Subcutaneous abdominal adipose tissue (tissue), 5 donors: ENCODE results near the gene PTGER4.
"Not testable (repeated sequence)": the region's sequence is repeated elsewhere in the genome, so short reads cannot be mapped to it uniquely, and the experiment has no call there.

Experiments used
- H3K27ac ChIP-seq: one replicate; pipeline ENCODE4 v1.7.0; 2013; ENCODE audit warnings: low read depth, mild to moderate bottlenecking, inconsistent platforms, low read length, moderate library complexity
- H3K27me3 ChIP-seq, 5 donors: one replicate each; pipeline ENCODE4 v1.7.0; 2013; ENCODE audit warnings: low read length in 5 of 5, inconsistent platforms in 1 of 5; ENCODE audit not compliant: control insufficient read depth in 5 of 5, insufficient read depth in 4 of 5
- H3K36me3 ChIP-seq, 5 donors: one replicate each; pipeline ENCODE4 v1.7.0; 2013; ENCODE audit warnings: low read length in 5 of 5; ENCODE audit not compliant: control insufficient read depth in 5 of 5, insufficient read depth in 5 of 5
- H3K4me1 ChIP-seq, 5 donors: one replicate each; pipeline ENCODE4 v1.7.0; 2013; ENCODE audit warnings: low read length in 5 of 5, mild to moderate bottlenecking in 3 of 5, moderate library complexity in 1 of 5; ENCODE audit not compliant: control insufficient read depth in 5 of 5, insufficient read depth in 5 of 5
- H3K4me3 ChIP-seq, 5 donors: one replicate each; pipeline ENCODE4 v1.7.0; 2013; ENCODE audit warnings: low read length in 5 of 5, low read depth in 1 of 5
- H3K9ac ChIP-seq, 5 donors: one replicate each; pipeline ENCODE4 v1.7.0; 2013; ENCODE audit warnings: low read length in 5 of 5, mild to moderate bottlenecking in 4 of 5, moderate library complexity in 3 of 5
- H3K9me3 ChIP-seq, 5 donors: one replicate each; pipeline ENCODE4 v1.7.0; 2013; ENCODE audit warnings: low read length in 5 of 5; ENCODE audit not compliant: control insufficient read depth in 5 of 5
- donor health status: healthy.
- donor health status: healthy.
- donor health status: healthy.
- donor health status: healthy.
- donor health status: healthy.

Gene PTGER4

GRCh38 chr5:40679913-40680681, at the start of gene PTGER4:
TSS of gene PTGER4 (plus strand) at chr5:40679915. CDS start at chr5:40680994, 1,079 bp downstream.
- Histone ChIP-seq H3K27ac (peak within 1 kb of the TSS; percentile 95), H3K9ac (peak within 1 kb of the TSS; percentile 73 to 95 (median 88))

GRCh38 chr5:40630126-40630525, 49.6 kb upstream of the PTGER4 start:
- H3K9me3 ChIP-seq: no peaks in the 10 kb centered on the region

More at GRCh38 chr5:40679913-40680681, at the start of gene PTGER4:
- Histone ChIP-seq H3K4me1 (peaks cover 7 to 76% (median 70%) of the 10 kb centered on the region in 5 donors), H3K4me3 (peak within 1 kb of the TSS; percentile 88 to 99 (median 89)), H3K9me3 (no peaks in the 10 kb centered on the region), H3K36me3 (peaks cover 0 to 9% (median 4%) of the 10 kb centered on the region in 5 donors), H3K27me3 (no peaks in the 10 kb centered on the region)

GRCh38 chr5:40631236-40631635, 48.5 kb upstream of the PTGER4 start:
- Histone ChIP-seq H3K4me3 (no peak overlapping the region), H3K36me3 (no peaks in the 10 kb centered on the region), H3K9me3 (peaks cover 0 to 3% (median 0%) of the 10 kb centered on the region in 5 donors), H3K9ac (no peak overlapping the region), H3K4me1 (peaks cover 0 to 2% (median 0%) of the 10 kb centered on the region in 5 donors), H3K27me3 (no peaks in the 10 kb centered on the region), H3K27ac (no peak overlapping the region)

More at GRCh38 chr5:40630126-40630525, 49.6 kb upstream of the PTGER4 start:
- Histone ChIP-seq H3K4me1 (peaks cover 0 to 2% (median 0%) of the 10 kb centered on the region in 5 donors), H3K9ac (no peak overlapping the region), H3K4me3 (no peak overlapping the region), H3K36me3 (no peaks in the 10 kb centered on the region), H3K27ac (no peak overlapping the region), H3K27me3 (no peaks in the 10 kb centered on the region)

- Histone ChIP-seq H3K27ac (no peak overlapping the region), H3K27me3 (no peaks in the 10 kb centered on the region), H3K4me1 (peaks cover 0 to 2% (median 0%) of the 10 kb centered on the region in 5 donors), H3K9me3 (peaks cover 0 to 5% (median 0%) of the 10 kb centered on the region in 5 donors), H3K9ac (no peak overlapping the region), H3K4me3 (no peak overlapping the region), H3K36me3 (no peaks in the 10 kb centered on the region)
Observed at GRCh38 chr5:40634154-40634553, 45.6 kb upstream of the PTGER4 start.

- H3K9me3 ChIP-seq: peaks cover 0 to 5% (median 0%) of the 10 kb centered on the region in 5 donors
- H3K27me3 ChIP-seq: no peaks in the 10 kb centered on the region
- H3K36me3 ChIP-seq: no peaks in the 10 kb centered on the region
- H3K9ac ChIP-seq: no peak overlapping the region
- H3K4me3 ChIP-seq: no peak overlapping the region
- peaks cover 0 to 2% (median 0%) of the 10 kb centered on the region in 5 donors for H3K4me1 ChIP-seq
- no peak overlapping the region for H3K27ac ChIP-seq
Observed at GRCh38 chr5:40634593-40634992, 45.1 kb upstream of the PTGER4 start.

GRCh38 chr5:40639531-40639930, 40.2 kb upstream of the PTGER4 start:
- not testable (repeated sequence) for H3K4me3 ChIP-seq, H3K27ac ChIP-seq, H3K9me3 ChIP-seq, H3K4me1 ChIP-seq, H3K36me3 ChIP-seq, H3K27me3 ChIP-seq, H3K9ac ChIP-seq

GRCh38 chr5:40646266-40646665, 33.4 kb upstream of the PTGER4 start:
- Histone ChIP-seq H3K27me3 (no peaks in the 10 kb centered on the region), H3K4me3 (no peak overlapping the region), H3K9me3 (peaks cover 0 to 2% (median 0%) of the 10 kb centered on the region in 5 donors), H3K27ac (no peak overlapping the region), H3K9ac (no peak overlapping the region), H3K4me1 (peaks cover 0 to 8% (median 0%) of the 10 kb centered on the region in 5 donors), H3K36me3 (no peaks in the 10 kb centered on the region)

GRCh38 chr5:40648150-40648549, 31.6 kb upstream of the PTGER4 start:
- H3K4me3 ChIP-seq: no peak overlapping the region
- H3K27me3 ChIP-seq: no peaks in the 10 kb centered on the region
- H3K27ac ChIP-seq: no peak overlapping the region
- no peaks in the 10 kb centered on the region for H3K36me3 ChIP-seq
- H3K9ac ChIP-seq: no peak overlapping the region
- H3K4me1 ChIP-seq: peaks cover 0 to 8% (median 7%) of the 10 kb centered on the region in 5 donors
- H3K9me3 ChIP-seq: peaks cover 0 to 2% (median 0%) of the 10 kb centered on the region in 5 donors

- Histone ChIP-seq H3K4me3 (no peak overlapping the region), H3K36me3 (no peaks in the 10 kb centered on the region), H3K9me3 (peaks cover 0 to 2% (median 0%) of the 10 kb centered on the region in 5 donors), H3K4me1 (peaks cover 0 to 12% (median 7%) of the 10 kb centered on the region in 5 donors), H3K27ac (no peak overlapping the region), H3K27me3 (no peaks in the 10 kb centered on the region), H3K9ac (no peak overlapping the region)
Observed at GRCh38 chr5:40649463-40650030, 30.2 kb upstream of the PTGER4 start.

GRCh38 chr5:40651201-40651600, 28.5 kb upstream of the PTGER4 start:
- no peak overlapping the region for H3K27ac ChIP-seq
- no peaks in the 10 kb centered on the region for H3K36me3 ChIP-seq

More at GRCh38 chr5:40651201-40651600, 28.5 kb upstream of the PTGER4 start:
- Histone ChIP-seq H3K9me3 (peaks cover 0 to 2% (median 0%) of the 10 kb centered on the region in 5 donors), H3K4me3 (no peak overlapping the region), H3K9ac (no peak overlapping the region), H3K4me1 (peaks cover 0 to 12% (median 7%) of the 10 kb centered on the region in 5 donors), H3K27me3 (no peaks in the 10 kb centered on the region)
